Endothelial cell of hepatic sinusoid (primary cell): Measurements from ENCODE around the gene MOB3B.

Experiments
- in situ Hi-C: cut with HindIII; loops from 2 replicates; pipeline ENCODE4 v1.10.0; 2017; ENCODE audit warnings: low sequenced_read_pairs

The MOB3B gene

DNA sequence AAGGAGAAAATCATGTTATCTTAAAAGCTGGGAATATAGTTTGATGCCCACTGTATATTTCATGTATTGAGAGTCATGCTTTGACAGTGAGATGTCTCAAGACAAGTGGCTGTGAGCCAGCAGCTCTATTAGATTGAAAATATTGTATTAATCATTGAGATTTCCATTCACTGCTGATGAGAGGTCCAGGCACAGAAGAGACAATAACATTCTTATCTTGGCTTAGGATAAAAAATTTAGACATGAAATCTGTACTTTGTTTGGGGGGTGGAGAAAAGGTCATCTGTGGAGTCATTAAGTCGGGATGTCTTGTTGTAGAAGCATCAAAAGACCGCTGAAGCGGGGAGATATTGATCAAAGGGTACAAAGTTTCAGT lies 134.8 kb downstream of the MOB3B start:
- in situ Hi-C loops = no loop called here

DNA sequence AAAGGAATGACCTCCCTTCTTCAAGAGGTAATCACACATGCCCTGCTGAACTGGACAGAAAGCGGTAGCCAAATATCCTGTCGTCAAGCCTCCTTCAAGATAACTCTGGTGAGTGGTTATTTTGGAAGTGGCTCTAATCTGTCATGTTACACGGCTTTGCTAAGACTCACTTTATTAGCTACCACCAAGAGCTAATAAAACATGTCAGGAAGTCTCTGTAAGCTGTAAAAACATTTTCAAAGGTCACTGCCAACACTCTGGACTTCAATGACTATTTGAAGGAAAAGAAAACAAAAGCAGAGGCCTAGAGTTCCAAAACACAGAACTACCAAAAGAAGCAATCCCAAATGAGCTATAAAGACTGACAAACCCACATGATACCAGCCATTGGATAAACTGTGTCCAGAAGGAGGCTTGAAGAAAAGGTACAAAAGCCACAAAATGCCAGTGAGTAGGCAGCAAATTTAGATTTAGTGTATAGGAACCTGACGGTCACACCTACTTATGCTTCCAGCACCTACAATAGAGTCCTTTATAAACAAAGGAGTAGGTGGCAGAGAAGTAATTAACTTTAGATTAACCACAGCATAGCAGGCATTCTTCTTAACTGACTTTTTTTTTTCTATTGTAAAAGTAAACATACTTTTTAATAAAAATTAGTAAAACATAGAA lies 135.3 kb downstream of the MOB3B start:
- in situ Hi-C loops = no loop called here

DNA sequence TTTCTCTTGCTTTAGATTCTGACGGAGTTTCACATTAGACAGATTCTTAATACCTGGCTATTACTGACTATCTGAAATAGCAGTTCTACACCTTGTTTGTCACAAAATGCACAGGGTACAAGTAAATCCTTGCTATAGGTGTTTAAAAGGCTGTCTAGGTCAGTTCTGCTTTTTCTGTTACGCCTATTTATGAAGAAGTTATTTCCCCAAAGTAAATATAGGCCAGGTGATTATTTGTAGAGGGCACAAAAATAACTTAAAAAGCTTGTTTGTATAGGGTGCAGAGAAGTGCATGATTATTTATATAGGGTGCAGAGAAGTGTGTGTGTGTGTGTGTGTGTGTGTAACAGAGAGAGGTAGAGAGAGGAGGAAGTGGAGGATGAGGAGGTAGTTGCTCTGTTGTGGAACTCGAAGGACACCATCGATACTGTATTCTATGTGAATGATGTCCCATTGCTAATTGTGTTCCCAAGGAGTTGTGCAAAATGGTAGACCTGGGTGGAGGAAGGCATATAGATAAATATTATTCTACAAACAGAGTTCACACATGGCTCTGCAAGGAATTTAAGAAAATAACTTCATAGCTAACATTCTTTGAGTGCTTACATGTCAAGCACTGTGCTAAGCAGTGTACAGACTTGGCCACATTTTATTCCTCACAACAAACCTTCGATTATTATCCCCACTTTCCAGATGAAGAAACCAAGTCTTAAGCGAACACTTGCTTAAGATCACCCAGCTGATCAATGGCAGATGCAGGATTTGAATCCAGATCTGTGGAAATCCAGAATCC lies 136.4 kb downstream of the MOB3B start:
- in situ Hi-C loops = no loop called here

DNA sequence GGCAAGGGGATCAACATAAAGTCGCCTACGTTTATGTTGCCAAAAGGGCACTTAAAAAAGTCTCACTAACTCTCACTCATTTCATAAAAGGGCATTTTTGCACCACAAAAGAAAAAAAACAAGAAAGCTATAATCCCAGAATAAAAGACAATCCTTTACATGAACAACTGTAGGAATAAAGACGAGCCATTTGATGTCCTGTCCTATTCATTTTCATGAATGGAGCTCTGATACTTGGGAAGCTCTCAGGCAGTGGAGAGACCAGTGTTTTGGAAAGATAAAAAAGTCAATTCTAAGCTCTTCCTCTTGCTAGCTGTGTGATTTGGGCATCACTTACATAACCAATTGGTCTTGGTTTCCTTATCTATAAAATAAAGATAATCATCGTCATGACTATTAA lies 137.2 kb downstream of the MOB3B start:
- in situ Hi-C loops = no loop called here

DNA sequence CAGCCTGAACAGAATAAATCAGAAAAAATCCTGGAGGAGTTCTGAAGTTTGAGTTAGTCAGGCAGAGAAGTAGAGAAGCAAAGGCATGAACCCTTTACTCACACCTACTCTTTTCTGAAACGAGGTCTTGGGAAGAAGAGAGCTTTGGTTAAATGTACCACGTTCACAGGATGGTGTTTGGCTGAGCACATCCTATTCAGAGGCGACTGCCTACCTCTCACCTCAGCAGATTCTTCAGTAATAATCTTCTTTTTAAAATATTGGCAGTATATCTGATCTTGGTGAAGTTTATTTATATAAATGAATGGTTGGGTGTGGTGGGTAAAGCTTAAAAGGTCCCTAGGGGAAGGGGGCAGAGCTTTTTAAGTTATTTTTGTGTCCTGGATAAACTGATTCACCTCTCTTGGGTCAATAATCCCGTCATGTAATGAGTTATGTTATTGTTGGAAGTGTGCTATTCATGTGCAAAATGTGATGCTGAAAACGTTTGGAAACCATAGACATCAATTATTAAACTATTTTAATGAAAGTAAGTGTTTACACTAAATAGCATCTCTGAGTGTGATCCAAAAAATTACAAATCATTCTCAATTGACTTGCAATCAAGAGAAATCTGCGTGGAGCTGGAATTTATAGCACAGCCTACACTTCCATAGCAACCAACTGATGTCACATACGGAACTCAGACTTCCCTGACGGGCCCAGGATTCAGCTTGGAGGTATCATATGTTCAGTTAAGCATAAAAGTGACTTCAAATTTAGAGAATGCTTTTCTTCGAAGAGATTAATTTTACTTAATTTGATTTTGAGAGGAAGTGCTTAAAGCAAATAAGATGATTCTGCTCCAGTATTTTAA lies 138.3 kb downstream of the MOB3B start:
- in situ Hi-C loops = no loop called here

DNA sequence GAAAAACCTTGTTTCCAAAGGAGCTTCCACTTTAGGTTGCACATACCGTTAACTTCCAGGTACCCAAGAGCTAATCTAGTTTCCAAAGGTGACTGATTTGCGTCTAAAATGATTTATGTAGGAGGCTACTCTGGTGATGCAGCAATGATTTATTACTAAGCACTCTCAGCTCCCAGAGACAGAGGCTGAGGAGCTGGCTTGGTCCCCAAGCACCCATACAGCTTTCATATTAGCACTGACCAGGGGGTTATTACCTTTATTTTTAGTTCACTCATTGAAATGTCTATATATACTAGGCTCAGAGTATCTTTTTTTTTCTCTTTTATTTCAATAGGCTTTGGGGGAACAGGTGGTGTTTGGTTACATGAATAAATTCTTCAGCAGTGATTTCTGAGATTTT lies 141.5 kb downstream of the MOB3B start:
- in situ Hi-C loops = no loop called here

DNA sequence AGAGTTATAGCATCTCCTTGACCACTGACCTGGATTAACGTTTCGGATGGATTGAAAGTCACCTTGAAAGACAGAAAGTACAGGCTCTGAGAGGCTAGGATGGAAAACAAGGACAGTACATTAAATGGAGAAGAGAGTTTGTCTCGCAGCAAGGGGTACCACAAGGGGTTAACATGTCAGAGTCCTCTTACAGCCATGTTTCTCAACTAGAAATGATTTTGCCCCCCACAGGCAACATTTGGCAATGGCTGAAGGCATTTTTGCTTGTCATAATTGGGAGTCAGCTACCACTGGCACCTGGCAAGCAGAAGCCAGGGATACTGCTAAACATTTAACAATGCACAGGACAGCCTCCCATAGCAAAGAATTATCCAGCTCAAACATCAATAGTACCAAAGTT lies 141.9 kb downstream of the MOB3B start:
- in situ Hi-C loops = no loop called here

DNA sequence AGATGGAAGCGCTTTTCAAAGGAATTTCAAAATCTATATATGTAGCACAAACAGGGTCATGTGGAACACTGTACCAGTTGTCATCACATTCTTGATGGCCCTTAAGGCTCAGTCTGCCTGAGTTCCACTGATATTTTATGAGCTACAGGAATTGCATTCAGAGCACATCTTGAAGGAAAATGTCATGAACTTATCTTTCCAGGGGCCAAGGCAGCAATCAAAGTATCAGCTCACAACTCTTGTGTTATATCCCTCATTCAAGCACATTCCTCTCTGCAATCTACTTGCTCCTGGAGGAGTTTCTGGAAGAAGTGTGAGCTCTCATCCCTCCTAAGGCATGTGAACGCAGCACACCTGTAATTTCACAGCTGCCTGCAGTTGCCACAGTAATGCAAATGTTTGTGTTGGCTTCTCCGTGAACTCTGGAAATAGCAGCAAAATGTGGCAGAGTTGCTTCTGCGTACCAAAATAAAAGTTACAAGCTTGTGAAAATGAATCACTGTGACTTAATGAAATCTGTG lies 143.0 kb downstream of the MOB3B start:
- in situ Hi-C loops = no loop called here

DNA sequence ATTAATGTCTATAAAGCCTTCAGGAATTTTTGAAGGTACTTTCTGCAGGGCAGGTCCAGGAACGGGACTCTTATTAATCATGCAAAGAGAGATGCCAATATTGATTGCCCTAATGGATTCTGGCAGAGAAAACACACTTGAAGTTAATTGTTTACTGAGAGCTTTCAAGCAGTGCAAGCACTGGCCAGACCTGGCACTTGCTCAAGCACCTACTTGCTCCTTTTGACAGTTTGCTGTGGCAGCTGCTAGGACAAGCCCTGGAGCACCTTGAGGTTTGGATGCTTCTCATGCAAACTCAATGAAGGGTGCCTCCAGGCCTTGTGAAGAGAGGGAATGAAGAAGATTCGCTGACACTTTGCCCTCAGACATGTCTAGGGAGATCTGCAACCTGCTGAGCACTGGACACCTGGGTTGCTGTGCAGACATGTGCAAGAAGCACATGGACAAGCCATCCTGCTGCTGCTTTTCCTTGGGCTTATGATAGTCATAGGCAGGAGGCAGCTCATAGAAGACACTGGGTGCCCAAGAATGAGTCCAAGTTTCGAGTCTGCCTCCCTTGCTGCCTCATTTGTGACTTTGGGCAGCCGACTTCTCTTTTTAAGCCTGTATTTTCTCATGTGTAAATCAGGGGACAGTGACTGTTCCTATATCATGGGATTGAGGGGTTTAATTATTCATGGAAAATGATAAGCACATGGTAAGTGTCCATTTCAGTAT lies 143.8 kb downstream of the MOB3B start:
- in situ Hi-C loops = no loop called here

DNA sequence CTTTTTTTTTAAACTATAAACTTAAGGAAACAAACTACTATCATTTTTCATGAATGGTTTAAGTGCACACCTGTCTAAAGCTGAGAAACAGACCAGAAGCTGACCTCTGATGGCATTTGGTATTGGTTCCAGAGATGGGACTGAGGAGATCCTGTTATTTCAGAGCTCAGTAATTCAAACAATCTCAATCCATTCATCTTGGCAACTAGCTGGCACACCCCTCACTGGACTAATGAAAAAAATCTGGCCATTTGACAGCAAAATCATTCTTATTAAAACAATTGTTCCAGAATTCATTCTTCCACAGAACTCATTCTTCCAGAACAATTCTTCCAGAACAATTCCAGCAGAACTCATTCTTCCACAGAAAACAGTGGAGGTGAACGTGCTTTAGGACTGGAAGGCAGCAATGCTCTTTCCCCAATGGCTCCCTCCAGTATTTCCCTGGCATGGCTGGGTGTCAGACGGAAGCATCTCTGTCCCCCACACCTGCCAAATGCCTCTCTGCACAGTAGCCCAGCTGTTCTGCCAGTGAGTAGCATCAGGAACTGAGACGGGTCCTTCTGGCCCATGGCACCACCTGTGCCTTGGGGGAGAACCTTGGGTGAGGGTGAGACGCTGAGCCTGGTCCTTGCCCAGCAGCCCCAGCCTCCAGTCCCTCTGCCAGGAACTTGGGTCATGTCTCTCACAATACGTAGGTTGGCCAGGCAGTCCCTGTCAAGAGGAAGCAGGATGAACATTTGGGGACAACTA lies 145.2 kb downstream of the MOB3B start:
- in situ Hi-C loops = no loop called here

DNA sequence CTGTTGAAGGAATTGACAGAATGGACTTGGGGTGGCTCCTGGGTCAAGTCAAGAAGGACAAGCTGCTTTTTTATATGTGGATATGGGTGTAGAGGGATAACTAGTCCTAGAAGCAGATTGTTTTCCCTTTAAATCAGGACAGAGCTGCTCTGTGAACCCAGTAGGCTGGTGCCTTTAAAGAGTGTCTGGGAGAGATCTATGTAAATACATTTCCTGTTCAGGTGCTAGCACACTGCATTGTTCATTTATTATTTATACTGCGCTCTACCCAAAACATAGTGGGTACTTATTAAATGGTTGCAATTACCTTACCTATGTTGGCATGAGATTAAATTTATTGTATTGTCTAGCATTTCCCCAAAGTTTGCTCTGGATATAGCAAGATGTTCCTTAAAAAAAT lies 146.1 kb downstream of the MOB3B start:
- in situ Hi-C loops = no loop called here

DNA sequence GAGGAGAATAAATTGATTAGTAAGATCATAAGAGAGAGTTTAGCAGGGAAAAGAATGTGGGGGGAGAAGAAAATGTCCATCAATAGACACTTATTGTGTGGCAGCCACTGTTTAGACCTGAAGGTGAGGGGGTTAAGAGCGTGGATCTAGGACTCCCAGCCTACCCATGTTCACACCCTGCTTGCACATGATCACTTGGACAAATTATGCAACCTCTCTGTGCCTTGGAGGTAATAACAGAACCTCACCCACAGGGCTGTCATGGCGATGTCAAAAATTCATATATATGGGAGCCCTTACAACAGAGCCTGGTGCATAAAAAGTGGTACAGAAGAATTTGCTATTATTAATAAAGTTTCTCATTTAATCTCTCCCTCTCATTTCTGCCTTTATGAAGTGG lies 146.6 kb downstream of the MOB3B start:
- in situ Hi-C loops = no loop called here

DNA sequence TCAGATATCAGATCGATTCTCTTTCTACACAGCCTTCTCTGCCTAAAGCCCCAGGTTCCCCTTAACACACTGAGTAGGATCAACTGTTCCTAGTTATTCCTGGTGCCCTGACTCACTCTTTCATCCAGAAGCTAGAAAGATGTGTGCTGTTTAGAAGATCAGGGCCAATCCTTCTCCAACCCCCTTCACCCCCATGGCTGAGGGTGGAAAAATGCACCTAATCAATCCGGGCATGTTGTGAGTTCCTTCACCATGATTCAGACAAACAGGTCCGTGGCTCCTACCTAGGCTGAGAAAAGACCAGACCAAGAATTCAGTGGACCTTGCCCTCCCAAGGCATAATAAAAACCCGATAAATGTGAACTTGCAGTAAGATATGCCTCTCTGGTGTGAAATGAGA lies 147.3 kb downstream of the MOB3B start:
- in situ Hi-C loops = no loop called here

DNA sequence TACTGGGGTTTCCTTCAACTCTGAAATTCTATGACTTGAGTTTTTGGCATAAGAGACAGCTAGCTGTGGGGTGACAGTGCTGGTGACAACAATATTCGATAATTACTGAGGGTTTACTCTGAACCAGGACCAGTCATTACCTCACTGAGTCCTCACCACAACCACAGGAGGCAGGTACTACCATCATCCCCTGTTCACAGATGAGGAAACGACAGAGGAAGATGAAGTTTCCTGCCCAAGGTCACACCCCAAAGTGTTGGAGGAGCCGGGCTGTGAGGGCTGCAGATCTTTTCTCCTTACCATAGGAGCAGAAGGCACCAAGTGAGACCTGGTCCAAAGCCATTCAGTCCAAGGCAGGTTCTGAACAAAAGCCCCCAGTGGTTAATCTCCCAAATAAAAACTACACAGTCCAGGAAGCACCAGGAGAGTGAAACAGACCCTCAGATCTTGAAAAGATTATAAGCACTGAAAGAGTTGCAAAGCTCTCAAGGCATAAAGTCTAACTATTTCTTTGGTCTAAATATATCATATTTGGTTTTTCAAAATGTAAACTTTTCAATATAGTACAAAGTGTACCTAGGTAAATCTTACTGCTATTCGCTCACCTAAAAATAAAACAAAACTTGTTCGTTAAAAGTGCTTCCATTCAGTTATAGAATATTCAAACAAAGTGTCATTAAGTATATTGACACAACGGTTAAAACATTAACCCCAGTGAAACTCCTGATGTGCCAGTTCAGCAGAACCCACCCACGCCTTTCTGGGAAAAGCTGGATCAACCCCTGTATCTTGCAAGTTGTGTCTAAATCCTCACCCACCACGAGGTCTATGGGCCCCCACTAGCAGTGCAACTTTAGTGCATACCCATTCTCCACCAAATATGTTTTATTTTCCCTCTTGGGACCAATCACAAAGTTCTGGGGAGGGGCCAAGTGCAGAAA lies 150.0 kb downstream of the MOB3B start:
- in situ Hi-C loops = no loop called here

DNA sequence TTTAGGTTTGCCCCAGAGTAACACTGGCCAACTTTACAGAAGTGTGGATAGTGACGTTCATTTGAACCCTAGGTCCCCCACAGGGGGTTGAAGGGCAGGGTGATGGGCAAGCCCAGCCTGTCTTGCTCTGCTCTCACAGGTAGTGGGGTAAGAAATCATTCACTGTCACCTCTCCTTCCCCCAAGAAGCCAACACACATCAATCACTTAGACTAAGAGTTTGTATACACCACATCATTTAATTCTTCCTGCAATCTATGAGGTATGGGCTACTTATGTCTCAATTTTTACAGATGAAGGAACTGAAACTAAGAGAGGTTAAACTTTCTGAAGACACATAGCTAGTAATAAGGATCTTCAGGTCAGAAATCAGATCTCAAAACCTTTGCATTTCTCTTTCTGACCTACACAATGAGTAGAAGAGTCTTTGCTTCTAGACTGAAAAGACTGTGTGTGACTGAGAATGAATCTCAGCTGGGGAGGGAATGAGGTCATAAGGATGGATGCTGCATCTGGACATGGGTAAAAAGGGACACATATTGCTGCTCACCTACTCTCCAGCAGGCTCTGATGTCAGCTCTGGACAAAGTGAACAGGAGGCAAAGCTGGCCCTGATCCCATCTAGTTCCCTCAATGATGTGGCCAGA lies 151.7 kb downstream of the MOB3B start:
- in situ Hi-C loops = no loop called here

DNA sequence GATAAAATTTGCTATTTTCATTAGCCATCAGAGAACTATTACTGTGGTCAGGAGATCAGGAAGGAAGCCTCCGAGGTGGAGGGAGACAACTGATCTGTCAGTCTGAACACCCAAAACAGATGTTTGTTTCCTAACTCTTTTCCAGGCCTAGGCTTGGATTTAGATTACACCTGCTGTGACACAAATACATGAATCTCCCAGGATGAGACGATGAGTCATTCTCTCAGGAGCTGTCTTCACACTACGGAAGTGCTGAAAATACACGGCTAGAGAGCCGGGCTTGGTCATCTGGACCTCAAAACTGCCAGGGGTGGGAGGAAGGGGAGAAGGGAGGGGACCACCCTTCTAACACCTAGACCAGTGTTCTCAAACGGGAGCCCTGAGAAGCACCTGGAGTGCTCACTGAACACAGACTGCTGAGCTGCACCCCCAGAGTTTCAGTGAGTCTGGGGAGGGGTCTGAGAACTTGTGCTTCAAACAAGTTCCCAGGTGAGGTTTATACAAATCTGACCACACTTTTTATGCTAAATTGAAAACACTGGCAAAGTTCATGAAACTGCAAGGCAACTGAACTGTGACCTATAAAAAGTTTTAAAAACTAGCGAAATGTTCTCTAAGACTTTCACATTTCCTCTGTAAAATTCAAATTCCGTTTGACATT lies 152.3 kb downstream of the MOB3B start:
- in situ Hi-C loops = no loop called here

DNA sequence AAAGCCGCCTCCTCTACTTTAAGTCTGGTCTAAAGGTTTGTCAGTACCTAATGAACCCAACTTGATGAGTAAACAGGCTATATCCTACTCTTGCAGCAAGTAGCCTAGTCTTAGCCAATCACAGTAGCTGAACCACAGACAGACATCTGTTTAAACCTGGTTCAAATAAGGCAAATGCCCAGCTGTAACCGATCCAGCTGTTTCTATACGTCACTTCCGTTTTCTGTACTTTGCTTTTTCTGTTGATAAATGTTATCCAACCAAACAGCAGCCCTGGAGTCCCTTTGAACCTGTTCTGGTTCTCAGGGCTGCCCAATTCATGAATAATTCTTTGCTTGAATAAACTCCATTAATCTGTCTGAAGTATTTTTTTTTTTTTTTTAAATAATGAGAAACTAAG lies 155.8 kb downstream of the MOB3B start:
- in situ Hi-C loops = no loop called here

DNA sequence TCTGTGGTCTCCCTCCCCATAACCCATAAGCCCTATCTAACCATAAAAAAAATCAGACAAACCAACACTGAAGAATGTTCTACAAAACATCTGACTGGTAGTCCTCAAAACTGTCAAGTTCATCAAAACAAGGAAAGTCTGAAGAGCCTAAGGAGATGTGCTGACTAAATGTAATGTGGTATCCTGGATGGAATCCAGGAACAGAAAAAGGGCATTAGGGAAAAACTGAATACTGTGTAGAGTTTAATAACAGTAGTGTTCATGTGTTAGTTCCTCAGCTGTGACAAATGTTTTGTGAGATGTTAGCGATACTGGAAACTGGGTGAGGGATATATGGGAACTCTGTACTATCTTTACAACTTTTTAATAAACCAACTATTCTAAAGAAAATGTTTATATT lies 157.0 kb downstream of the MOB3B start:
- in situ Hi-C loops = no loop called here
